RWPE1 (cell line): ENCODE measurements around the gene KRTAP10-9.

ENCODE experiments used
- CTCF ChIA-PET: fragments of 350-600 bp; sonication (Branson Sonifier 250); formaldehyde crosslinking; extraction: SDS; loops from one replicate; lab custom pipeline; 2021; lab: Yijun Ruan, JAX
- POLR2A ChIA-PET: fragments of 400-600 bp; formaldehyde crosslinking; extraction: SDS; loops from one replicate; lab custom pipeline; 2020; ENCODE audit warnings: antibody characterized with exemption; ENCODE audit not compliant: low non-redundant PET; lab: Yijun Ruan, JAX
- DNase-seq: peaks from one replicate; pipeline ENCODE4 v3.0.0; 2012; ENCODE audit warnings: low spot score
- H3K27ac ChIP-seq: fragments of 450-650 bp; 2 replicates; pipeline ENCODE4 v1.5.1; 2017
- TF ChIP-seq, protein P1 (sequence below): fragments of 450-650 bp; conservative IDR thresholded peaks from 2 replicates; pipeline ENCODE4 v1.5.1; 2017; ENCODE audit warnings: low read depth, mild to moderate bottlenecking

KRTAP10-9 gene

DNA sequence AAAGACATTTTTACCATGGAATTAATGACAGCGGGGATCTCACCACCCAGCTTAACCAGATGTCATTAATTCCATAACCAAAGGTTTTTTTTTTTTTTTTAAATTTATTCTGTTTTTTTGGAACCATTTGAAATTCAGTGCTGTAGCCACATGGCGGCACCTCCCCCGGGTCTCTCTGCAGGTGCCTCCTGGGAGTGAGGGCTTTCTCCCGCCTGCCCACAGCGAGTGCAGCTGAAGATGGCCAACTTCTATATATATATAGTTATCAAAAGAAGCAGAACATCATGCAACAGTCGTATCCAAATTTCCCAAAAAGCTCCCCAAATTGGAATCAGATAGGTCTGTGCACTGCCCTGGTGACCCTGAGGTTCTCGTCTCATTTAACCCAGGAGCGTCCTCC, 11.4 kb upstream of the KRTAP10-9 start:
- ChIA-PET CTCF (interaction anchor here (0.6 kb wide), 1 partner anchor 32 kb away, joined by 3 read pairs; no protein-coding TSS in a partner anchor), POLR2A (no interaction called here)
- DNase-seq, result no peak
- H3K27ac ChIP-seq, result no peak overlapping the region
- TF ChIP-seq, protein P1, sequence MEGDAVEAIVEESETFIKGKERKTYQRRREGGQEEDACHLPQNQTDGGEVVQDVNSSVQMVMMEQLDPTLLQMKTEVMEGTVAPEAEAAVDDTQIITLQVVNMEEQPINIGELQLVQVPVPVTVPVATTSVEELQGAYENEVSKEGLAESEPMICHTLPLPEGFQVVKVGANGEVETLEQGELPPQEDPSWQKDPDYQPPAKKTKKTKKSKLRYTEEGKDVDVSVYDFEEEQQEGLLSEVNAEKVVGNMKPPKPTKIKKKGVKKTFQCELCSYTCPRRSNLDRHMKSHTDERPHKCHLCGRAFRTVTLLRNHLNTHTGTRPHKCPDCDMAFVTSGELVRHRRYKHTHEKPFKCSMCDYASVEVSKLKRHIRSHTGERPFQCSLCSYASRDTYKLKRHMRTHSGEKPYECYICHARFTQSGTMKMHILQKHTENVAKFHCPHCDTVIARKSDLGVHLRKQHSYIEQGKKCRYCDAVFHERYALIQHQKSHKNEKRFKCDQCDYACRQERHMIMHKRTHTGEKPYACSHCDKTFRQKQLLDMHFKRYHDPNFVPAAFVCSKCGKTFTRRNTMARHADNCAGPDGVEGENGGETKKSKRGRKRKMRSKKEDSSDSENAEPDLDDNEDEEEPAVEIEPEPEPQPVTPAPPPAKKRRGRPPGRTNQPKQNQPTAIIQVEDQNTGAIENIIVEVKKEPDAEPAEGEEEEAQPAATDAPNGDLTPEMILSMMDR, result no peak

DNA sequence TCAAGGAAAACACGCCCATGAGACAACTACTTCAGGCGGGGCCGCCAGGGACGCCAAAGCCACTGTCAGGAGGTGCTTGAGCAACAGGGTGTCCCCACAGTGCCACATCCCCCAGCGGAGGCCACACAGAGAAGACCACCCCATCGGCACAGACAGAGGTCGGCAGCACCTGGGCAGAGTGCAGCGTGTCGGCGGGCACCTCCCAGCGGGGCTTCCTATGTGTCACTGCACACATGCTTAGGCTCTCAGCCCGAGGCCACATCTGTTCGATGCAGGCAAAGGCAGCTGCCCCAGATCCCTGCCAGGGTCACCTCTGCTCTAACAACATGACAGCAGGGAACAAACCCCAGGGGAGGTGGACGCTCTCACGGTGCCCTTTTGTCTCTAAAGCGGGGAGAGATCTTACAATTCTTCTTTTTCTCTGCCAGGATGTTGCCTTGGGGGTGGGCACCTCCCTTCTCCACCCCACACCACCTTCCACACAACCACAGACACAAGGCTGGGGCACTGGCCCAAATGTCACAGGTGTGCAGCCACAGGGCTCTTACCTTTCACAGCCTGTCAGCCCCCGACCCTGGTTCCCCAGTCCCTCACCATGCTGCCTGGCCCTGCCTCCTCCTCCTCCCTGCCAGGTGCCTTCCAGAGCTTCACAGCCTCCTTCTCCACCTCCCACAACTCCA, 10.8 kb upstream of the KRTAP10-9 start:
- DNase-seq, result no peak
- TF ChIP-seq, protein P1, result no peak
- no peak overlapping the region for H3K27ac ChIP-seq
- ChIA-PET CTCF (interaction anchor here (0.6 kb wide), 1 partner anchor 33 kb away, joined by 3 read pairs; no protein-coding TSS in a partner anchor), POLR2A (no interaction called here)

DNA sequence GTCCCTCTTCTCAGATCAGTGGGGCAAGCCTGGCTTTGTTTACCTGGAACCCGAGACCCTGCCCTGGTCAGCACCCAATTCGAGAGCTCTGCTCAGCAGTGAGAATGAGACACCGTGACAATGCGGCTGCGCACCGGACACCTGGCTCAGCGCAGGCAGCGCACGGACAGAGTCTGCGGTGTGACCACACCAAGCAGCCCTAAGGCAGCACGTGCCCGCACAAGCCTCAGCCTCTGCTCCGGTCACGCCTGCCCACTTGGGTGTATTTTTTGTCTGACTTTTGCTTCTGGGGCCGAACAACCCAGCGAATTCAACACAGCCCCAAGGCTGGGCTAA, 10.3 kb upstream of the KRTAP10-9 start:
- CTCF ChIA-PET, result no interaction called here
- TF ChIP-seq, protein P1, result no peak
- no peak overlapping the region for H3K27ac ChIP-seq
- POLR2A ChIA-PET, result no interaction called here
- DNase-seq, result peak; percentile 9

DNA sequence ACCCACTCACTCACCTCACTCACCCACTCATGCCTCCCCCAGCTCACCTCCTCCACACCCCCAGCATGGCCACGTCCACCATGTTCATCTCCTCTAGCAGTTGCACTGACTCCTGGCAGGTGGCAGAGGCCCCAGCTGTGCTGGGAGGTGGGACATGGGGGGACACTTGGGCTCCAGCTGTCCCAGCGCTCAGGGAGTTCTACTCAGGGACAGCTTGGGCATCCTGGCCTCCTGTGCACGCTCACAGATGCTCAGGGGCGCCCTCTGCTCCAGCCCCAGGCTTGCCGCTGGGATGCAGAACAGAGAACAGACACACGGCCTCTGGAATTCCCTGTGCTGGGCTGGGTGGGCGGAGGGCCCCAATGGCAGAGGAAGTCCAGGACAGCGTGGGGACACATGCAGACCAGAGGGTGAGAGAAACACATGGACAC, 9.8 kb upstream of the KRTAP10-9 start:
- H3K27ac ChIP-seq, result no peak overlapping the region
- ChIA-PET CTCF (interaction anchor here (0.6 to 0.7 kb wide), 2 partner anchors 26 to 908 kb away, joined by 3 to 7 read pairs; no protein-coding TSS in a partner anchor), POLR2A (no interaction called here)
- TF ChIP-seq, protein P1, result no peak
- no peak for DNase-seq

DNA sequence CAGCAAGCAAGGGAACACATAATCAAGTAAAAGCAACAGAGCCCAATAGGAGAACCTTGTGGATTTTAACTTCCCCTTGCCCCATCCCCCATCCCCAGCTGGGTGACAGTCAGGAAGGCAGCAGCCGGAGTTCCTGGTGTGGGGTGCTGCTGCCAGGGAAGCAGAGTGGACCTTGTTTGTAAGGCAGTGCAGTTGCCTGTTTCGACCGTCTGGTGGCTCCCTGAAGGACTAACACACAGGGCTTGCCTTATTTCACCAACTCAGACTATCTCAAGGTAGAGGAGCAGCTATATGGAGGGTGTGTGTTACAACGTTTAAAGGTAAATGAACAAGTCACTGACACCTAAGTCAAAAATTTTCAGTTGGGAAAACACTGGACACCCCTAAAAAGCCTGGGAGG, 8.4 kb upstream of the KRTAP10-9 start:
- POLR2A ChIA-PET, result no interaction called here
- no peak overlapping the region for H3K27ac ChIP-seq
- no peak for DNase-seq
- CTCF ChIA-PET, result interaction anchor here (0.6 to 1.0 kb wide), 2 partner anchors 21 to 175 kb away, joined by 4 to 10 read pairs; no protein-coding TSS in a partner anchor
- TF ChIP-seq, protein P1, result no peak

GRCh38 chr21:44618909-44619308, 8.0 kb upstream of the KRTAP10-9 start:
- ChIA-PET CTCF (interaction anchor here (1.0 kb wide), 1 partner anchor 174 kb away, joined by 4 read pairs; no protein-coding TSS in a partner anchor), POLR2A (no interaction called here)
- no peak overlapping the region for H3K27ac ChIP-seq
- TF ChIP-seq, protein P1, result no peak
- no peak for DNase-seq
